Astrocyte (in vitro differentiated cells and primary cell): Measurements from ENCODE around the gene CD52. TPM values are rescaled to one million over a fixed set of nuclear protein-coding genes. Genes with fewer than 3 reads are reported as not detected.
A peak's percentile ranks its signal among the peaks of the same experiment; 100 is the strongest.
"Not testable (repeated sequence)": the region's sequence is repeated elsewhere in the genome, so short reads cannot be mapped to it uniquely, and the experiment has no call there.

Source experiments
- DNase-seq: peaks from one replicate; pipeline ENCODE4 v3.0.0-alpha.2; 2010; ENCODE audit warnings: low read depth
- FAIRE-seq: peaks from 2 replicates; lab custom pipeline; 2011; peaks lifted over from hg19 to GRCh38; lab: Jason Lieb, UNC
- H2AFZ ChIP-seq: 2 replicates; pipeline ENCODE4 v1.6.0; 2012; ENCODE audit warnings: low read depth, low read length, inconsistent platforms
- H3K27ac ChIP-seq: 2 replicates; pipeline ENCODE4 v1.5.1; 2011; ENCODE audit warnings: low read depth, low read length, inconsistent platforms
- H3K27me3 ChIP-seq: 2 replicates; pipeline ENCODE4 v1.6.0; 2011; ENCODE audit warnings: low read length, inconsistent platforms; ENCODE audit not compliant: insufficient read depth
- H3K36me3 ChIP-seq: 2 replicates; pipeline ENCODE4 v1.5.1; 2011; ENCODE audit warnings: low read length, inconsistent platforms; ENCODE audit not compliant: insufficient read depth
- H3K4me1 ChIP-seq: 2 replicates; pipeline ENCODE4 v1.5.1; 2011; ENCODE audit warnings: low read length, inconsistent platforms; ENCODE audit not compliant: insufficient read depth
- H3K4me2 ChIP-seq: 2 replicates; pipeline ENCODE4 v1.6.0; 2012; ENCODE audit warnings: low read length, inconsistent platforms
- H3K4me3 ChIP-seq: 2 replicates; pipeline ENCODE4 v1.5.1; 2011; ENCODE audit warnings: low read depth, mild to moderate bottlenecking, low read length, inconsistent platforms; ENCODE audit not compliant: insufficient read depth
- H3K79me2 ChIP-seq: 2 replicates; pipeline ENCODE4 v1.6.0; 2012; ENCODE audit warnings: mild to moderate bottlenecking, low read length, inconsistent platforms; ENCODE audit not compliant: insufficient read depth
- H3K9ac ChIP-seq: 2 replicates; pipeline ENCODE4 v1.6.0; 2012; ENCODE audit warnings: mild to moderate bottlenecking, low read length, inconsistent platforms
- H3K9me3 ChIP-seq: 2 replicates; pipeline ENCODE4 v1.5.1; 2012; ENCODE audit warnings: low read depth, mild to moderate bottlenecking, low read length, inconsistent platforms; ENCODE audit not compliant: insufficient read depth
- H4K20me1 ChIP-seq: 2 replicates; pipeline ENCODE4 v1.6.0; 2012; ENCODE audit warnings: low read length, inconsistent platforms; ENCODE audit not compliant: insufficient read depth
- H3K27ac Mint-ChIP-seq: one replicate; pipeline ENCODE4 v1.8.0; 2021; ENCODE audit warnings: mild to moderate bottlenecking, mixed read lengths; ENCODE audit not compliant: unreplicated experiment
- H3K27me3 Mint-ChIP-seq: one replicate; pipeline ENCODE4 v1.8.0; 2021; ENCODE audit warnings: low read depth, mixed read lengths; ENCODE audit not compliant: unreplicated experiment
- H3K36me3 Mint-ChIP-seq: one replicate; pipeline ENCODE4 v1.8.0; 2021; ENCODE audit warnings: low read depth, mixed read lengths; ENCODE audit not compliant: unreplicated experiment
- H3K4me1 Mint-ChIP-seq: one replicate; pipeline ENCODE4 v1.8.0; 2021; ENCODE audit warnings: low read depth, mixed read lengths; ENCODE audit not compliant: unreplicated experiment
- H3K4me3 Mint-ChIP-seq: one replicate; pipeline ENCODE4 v1.8.0; 2021; ENCODE audit warnings: mild to moderate bottlenecking, moderate library complexity, mixed read lengths; ENCODE audit not compliant: unreplicated experiment
- H3K9me3 Mint-ChIP-seq: one replicate; pipeline ENCODE4 v1.8.0; 2021; ENCODE audit warnings: mild to moderate bottlenecking, mixed read lengths; ENCODE audit not compliant: unreplicated experiment
- CTCF ChIP-seq: IDR thresholded peaks from 2 replicates; pipeline ENCODE4 v1.5.1; 2011; ENCODE audit warnings: low read depth, mild to moderate bottlenecking, inconsistent platforms, low read length, moderate library complexity; ENCODE audit not compliant: insufficient read depth
- EZH2 ChIP-seq: IDR thresholded peaks from 2 replicates; pipeline ENCODE4 v1.6.1; 2012; ENCODE audit warnings: mild to moderate bottlenecking, low read length, inconsistent platforms; ENCODE audit not compliant: insufficient read depth
- total RNA-seq: library from RNA; stranded (reverse); gene quantifications from 2 replicates; pipeline ENCODE4 v1.2.1, GENCODE V29; 2021

The CD52 gene
- total RNA-seq, 1 donor from 2014 or later = not detected

- H3K27ac Mint-ChIP-seq = no peak overlapping the region
- no peaks in the 10 kb centered on the region for H3K9me3 Mint-ChIP-seq
- H3K4me1 ChIP-seq = peaks cover 19% of the 10 kb centered on the region
- H3K27me3 Mint-ChIP-seq = peaks cover 7% of the 10 kb centered on the region
- no peak overlapping the region for H2AFZ ChIP-seq
- H3K4me1 Mint-ChIP-seq = peaks cover 16% of the 10 kb centered on the region
- H3K4me2 ChIP-seq = no peak overlapping the region
- H3K36me3 Mint-ChIP-seq = no peaks in the 10 kb centered on the region
- DNase-seq (no peak), FAIRE-seq (no peak)
- TF ChIP-seq CTCF (no peak), EZH2 (no peak)
- peaks cover 7% of the 10 kb centered on the region for H3K79me2 ChIP-seq
- no peaks in the 10 kb centered on the region for H3K36me3 ChIP-seq
- H3K9ac ChIP-seq = no peak overlapping the region
- no peak overlapping the region for H3K27ac ChIP-seq
- H4K20me1 ChIP-seq = no peaks in the 10 kb centered on the region
- H3K27me3 ChIP-seq = no peaks in the 10 kb centered on the region
- H3K4me3 Mint-ChIP-seq = peak overlapping the region; percentile 34
- no peaks in the 10 kb centered on the region for H3K9me3 ChIP-seq
- no peak overlapping the region for H3K4me3 ChIP-seq
These were observed 10.4 kb upstream of the CD52 start for GRCh38 chr1:26307363-26307781.

- H3K4me3 Mint-ChIP-seq, H3K36me3 ChIP-seq, H3K36me3 Mint-ChIP-seq, H4K20me1 ChIP-seq, H3K4me3 ChIP-seq, FAIRE-seq, H3K27me3 ChIP-seq, H3K4me1 ChIP-seq, H3K4me1 Mint-ChIP-seq, H3K9me3 ChIP-seq, DNase-seq, H3K9me3 Mint-ChIP-seq, H3K79me2 ChIP-seq, H3K9ac ChIP-seq, H3K27ac ChIP-seq, H3K4me2 ChIP-seq: not testable (repeated sequence)
- H2AFZ ChIP-seq = peak overlapping the region; percentile 32
- H3K27me3 Mint-ChIP-seq = peaks cover 11% of the 10 kb centered on the region
- peak overlapping the region; percentile 81 for H3K27ac Mint-ChIP-seq
These were observed 9.5 kb upstream of the CD52 start for GRCh38 chr1:26307966-26308899.

- Histone ChIP-seq H3K4me2 (no peak overlapping the region), H3K79me2 (no peaks in the 10 kb centered on the region), H3K27me3 (peaks cover 3% of the 10 kb centered on the region), H3K9ac (no peak overlapping the region), H3K27ac (no peak overlapping the region), H4K20me1 (no peaks in the 10 kb centered on the region), H3K36me3 (no peaks in the 10 kb centered on the region), H3K4me3 (no peak overlapping the region), H3K9me3 (no peaks in the 10 kb centered on the region), H2AFZ (no peak overlapping the region), H3K4me1 (no peaks in the 10 kb centered on the region)
- DNase-seq (no peak), FAIRE-seq (no peak)
- H3K27me3 Mint-ChIP-seq = peaks cover 21% of the 10 kb centered on the region
- TF ChIP-seq EZH2 = no peak
- no peak for TF ChIP-seq CTCF
- no peak overlapping the region for H3K27ac Mint-ChIP-seq
- no peak overlapping the region for H3K4me3 Mint-ChIP-seq
- no peaks in the 10 kb centered on the region for H3K36me3 Mint-ChIP-seq
- peaks cover 4% of the 10 kb centered on the region for H3K4me1 Mint-ChIP-seq
- H3K9me3 Mint-ChIP-seq = no peaks in the 10 kb centered on the region
These were observed 3.3 kb upstream of the CD52 start for GRCh38 chr1:26314501-26314900.
